Measurements from ENCODE around the gene ANAPC7.

GRCh38 chr12:110353211-110353965 lies 50.1 kb downstream of the ANAPC7 start:
- no peak for TF ChIP-seq CTCF (conservative IDR thresholded peaks at IDR 0.05 in 1 of 2, IDR thresholded peaks at IDR 0.05 in 1 of 2; ENCODE audit: low read depth in 1 of 2, low read length in 2 of 2)
- TF ChIP-seq EZH2 (IDR thresholded peaks at IDR 0.05; ENCODE audit: low read length, missing control alignments), result no peak

Data from fibroblast of lung (primary cell).